HTERT RPE-1 (cell line): Measurements from ENCODE around the gene RGS6.

Experiments used
- in situ Hi-C: fragments of 300-500 bp; cut with MboI; formaldehyde crosslinking; loops from 4 replicates; pipeline ENCODE4 v1.14.3; 2020; ENCODE audit warnings: low sequenced_read_pairs

The RGS6 gene

GRCh38 chr14:72154645-72155378 lies 222.6 kb downstream of the RGS6 start:
- in situ Hi-C loops = no loop called here

DNA sequence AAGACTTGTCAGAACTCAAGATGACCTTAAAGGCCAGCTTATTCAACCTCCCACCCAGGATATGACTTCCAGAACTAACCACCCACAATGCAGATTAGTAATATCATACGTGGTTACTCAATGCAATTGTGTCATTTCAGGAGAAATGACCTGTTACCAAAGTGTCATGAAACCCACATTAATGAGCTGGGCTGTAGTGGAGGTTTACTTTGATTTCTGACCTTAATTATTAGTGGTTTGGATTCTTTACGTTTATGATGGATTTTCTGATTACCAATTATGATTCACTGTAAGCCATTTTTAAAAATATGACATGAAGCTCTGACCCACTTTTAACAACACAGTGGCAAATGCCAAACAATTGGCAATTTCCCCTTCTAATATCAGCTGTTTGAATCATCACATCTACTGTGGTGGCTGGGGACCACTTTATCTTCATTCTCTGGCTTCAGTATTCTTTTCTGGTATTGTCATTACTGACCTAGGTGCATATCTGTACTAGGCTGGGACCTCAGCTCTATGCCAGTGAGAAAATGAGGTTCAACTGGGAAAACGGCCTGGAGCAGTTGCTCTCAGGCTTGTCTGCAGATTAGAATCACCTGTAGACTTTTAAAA lies 223.3 kb downstream of the RGS6 start:
- in situ Hi-C loops = no loop called here

- in situ Hi-C loops = no loop called here
Observed at GRCh38 chr14:72164420-72165228, 232.4 kb downstream of the RGS6 start.

DNA sequence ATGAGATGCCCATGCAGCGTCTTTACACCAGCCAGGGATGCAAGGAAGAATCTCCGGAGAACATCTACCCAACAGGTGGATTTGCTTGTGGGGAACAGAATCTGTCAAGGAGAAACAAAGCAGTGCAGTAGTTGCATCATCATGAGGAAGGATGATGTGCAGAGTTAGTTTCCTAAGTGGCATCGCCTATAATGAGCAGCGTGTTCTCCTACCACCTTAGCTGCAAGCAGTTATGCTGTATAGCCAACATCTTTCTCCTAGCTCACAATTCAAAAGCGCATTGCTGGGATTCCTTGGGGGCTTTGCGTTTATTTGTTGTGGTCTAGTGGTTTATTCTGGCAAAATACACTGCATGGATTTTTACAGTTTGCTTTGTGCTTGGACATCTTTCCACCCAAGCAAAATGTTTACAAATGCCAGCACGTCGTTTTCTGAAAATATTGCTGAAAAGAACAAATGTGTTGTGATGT lies 233.0 kb downstream of the RGS6 start:
- in situ Hi-C loops = no loop called here

- in situ Hi-C loops = no loop called here
Observed at GRCh38 chr14:72169521-72169920, 237.3 kb downstream of the RGS6 start.

GRCh38 chr14:72172049-72172448 lies 239.8 kb downstream of the RGS6 start:
- in situ Hi-C loops = no loop called here

- in situ Hi-C loops = no loop called here
Observed at GRCh38 chr14:72172597-72172996, 240.4 kb downstream of the RGS6 start.

DNA sequence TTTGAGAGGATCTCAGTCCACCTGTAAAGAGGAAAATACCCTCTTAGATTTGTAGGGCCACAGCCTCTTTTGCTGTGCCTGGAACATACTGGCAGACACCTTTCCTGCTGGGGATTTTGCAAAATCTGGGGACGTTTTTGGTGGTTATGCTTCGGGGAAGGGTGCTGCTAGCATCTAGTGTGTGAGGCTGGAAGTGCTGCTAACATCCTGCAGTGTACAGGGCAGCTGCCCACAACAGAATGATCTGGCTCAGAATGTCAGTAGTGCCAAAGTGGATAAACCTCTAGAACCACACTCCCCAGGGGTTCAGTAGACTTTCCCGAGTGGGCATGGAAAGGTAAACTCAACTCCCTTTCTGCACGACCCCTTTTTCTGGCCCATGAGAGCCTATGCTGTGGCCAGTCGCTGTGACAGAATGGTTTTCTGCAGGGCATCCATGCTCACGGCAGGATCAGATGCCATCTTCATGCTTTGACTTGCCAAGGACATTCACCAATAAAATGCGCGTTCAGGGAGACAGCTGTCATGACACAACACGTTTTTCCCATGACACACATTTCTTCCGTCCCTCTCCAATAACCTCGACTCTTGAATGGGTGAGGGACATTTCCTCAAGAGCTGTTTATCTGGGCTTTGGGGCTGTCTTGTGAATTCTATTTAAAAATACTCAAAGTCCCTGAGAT lies 240.9 kb downstream of the RGS6 start:
- in situ Hi-C loops = no loop called here

- in situ Hi-C loops = no loop called here
Observed at GRCh38 chr14:72177251-72177650, 245.0 kb downstream of the RGS6 start.

DNA sequence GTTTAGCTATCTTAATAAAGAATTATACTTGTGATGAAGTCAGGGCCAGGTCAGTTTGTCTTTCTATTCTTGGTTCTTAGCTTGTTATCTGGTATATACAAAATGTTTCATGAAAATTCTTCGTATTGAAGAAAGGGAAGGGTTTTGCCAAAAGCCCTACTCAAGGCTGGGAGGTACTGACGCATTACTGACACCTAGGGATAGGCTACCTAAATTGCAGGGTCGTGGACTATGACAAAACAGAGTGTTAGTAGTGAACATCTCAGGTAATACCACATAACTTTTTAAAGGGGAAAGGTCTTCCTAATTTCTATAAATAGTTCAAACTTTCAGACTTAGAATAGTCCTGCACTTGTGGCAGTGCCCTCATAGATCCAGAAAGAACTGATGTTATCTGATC lies 246.3 kb downstream of the RGS6 start:
- in situ Hi-C loops = no loop called here

GRCh38 chr14:72182708-72183432 lies 250.6 kb downstream of the RGS6 start:
- in situ Hi-C loops = no loop called here

GRCh38 chr14:72183631-72184030 lies 251.4 kb downstream of the RGS6 start:
- in situ Hi-C loops = no loop called here

DNA sequence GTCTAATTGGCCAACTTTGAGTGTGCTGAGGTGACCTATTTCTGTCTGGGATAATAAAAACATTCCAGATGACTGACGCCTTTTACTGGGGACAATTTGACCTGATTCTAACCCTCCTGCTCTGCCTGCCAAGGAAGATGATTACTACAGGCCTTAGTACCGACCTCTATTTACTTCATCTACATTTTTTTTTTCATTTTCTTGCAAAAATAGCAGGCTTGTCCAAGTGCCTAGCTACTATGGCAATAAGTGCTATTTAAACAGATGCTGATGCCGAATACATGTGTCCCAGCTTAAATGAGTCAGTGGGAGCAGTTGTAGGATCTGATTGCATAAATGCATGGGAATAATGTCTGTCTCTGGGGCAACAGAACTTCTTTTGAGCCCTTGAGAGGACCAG lies 254.3 kb downstream of the RGS6 start:
- in situ Hi-C loops = no loop called here

GRCh38 chr14:72196237-72197015 lies 264.2 kb downstream of the RGS6 start:
- in situ Hi-C loops = no loop called here

GRCh38 chr14:72201645-72202044 lies 269.4 kb downstream of the RGS6 start:
- in situ Hi-C loops = no loop called here

- in situ Hi-C loops = no loop called here
Observed at GRCh38 chr14:72213424-72213823, 281.2 kb downstream of the RGS6 start.

DNA sequence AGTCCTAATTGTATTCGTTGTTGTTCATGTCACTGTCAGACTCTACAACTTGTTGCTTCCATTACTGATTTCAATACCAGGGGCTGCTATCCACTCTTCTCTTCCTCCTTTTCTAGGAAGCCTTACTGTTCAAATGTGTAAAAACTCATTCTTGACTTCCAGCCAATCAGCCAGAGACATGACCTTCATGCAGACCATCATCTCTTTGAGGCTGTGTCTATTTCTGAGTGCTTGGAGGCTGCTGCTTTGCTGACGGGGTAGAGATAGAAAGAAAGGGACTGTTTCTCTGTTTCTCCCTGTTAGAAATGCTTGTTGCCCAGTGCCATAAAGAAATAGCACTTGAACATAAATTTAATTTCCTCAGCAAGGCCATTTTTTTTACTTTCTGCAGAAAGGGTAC lies 282.9 kb downstream of the RGS6 start:
- in situ Hi-C loops = no loop called here

DNA sequence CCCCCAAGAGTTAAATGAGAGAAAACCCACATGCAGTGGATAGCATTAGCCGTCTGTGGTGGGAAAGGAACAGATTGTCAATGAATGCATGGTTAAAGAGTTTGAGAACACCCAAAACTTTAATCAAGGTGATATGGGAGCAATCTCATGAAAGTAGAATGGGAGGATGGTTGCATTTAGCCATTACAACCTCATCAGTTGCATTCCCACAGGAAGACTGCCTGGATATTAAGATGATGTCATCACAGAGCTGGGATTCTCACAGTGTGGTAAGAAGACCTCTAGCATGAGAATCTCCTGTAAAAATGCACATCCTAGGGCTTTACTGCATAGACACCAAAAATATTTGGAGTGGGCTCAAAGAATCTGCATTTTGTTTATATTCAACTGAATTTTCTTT lies 284.9 kb downstream of the RGS6 start:
- in situ Hi-C loops = no loop called here

DNA sequence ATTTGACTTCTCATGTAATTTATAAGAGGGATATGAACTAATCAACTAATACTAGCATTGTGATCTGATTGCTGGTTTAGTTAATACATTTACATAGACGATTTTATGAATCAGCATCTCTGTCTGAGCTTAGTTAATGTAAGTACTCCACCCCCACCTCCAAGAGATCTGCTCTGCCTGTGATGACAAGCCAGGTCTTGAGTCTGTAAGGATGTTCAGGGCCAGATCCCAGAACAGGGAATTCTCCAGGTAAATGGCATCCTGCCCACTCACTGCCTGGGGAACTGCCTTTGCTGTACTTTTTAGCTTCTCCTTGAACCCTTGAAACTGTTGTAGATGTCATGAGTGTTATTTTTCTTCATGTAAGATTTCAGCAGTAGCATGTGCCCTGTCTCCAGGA lies 289.8 kb downstream of the RGS6 start:
- in situ Hi-C loops = no loop called here

DNA sequence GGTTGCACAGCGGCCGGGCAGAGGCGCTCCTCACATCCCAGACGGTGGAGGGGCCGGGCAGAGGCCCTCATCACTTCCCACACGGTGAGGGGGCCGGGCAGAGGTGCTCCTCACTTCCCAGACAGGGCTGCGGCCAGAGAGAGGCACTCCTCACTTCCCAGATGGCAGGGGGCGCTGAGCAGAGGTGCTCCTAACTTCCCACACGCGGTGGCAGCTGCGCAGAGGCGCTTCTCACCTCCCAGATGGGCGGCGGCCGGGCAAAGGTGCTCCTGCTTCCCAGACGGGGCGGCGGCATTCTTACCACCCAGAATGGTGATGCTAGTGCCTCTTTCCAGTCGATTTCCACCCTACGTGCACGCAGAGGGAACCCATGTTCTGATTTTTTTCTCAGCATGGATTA lies 304.4 kb downstream of the RGS6 start:
- in situ Hi-C loops = no loop called here
